ENCODE measurements around the gene ROBO3. TPM values are rescaled to one million over a fixed set of nuclear protein-coding genes. Genes with fewer than 3 reads are reported as not detected.

The ROBO3 gene
- total RNA-seq, 2 donors from 2014 or later = 18.0 to 30.6 TPM

GRCh38 chr11:124869856-124870387, 4.7 kb downstream of the ROBO3 start:
- Histone ChIP-seq H3K27ac (no peak overlapping the region), H3K4me1 (replicated peaks) (peaks cover 13% of the 10 kb centered on the region), H3K4me3 (no peak overlapping the region), H3K36me3 (no peaks in the 10 kb centered on the region), H3K9me3 (no peaks in the 10 kb centered on the region), H3K27me3 (replicated peaks; ENCODE audit: insufficient read depth) (peaks cover 32% of the 10 kb centered on the region)
- TF ChIP-seq POLR2AphosphoS5 (IDR thresholded peaks at IDR 0.05) = no peak
- no peak for TF ChIP-seq CTCF (IDR thresholded peaks at IDR 0.05)
- TF ChIP-seq POLR2A (IDR thresholded peaks at IDR 0.05) = no peak
- 53% methylated on average over 14 of the region's 14 CpGs for WGBS
- intact Hi-C loops (cut with DNase I) = no loop called here
- no peak for DNase-seq (ENCODE audit: low spot score)

- no peaks in the 10 kb centered on the region for H3K36me3 ChIP-seq
- intact Hi-C loops (cut with DNase I) = no loop called here
- no peak overlapping the region for H3K4me3 ChIP-seq
- WGBS = 53% methylated on average over 7 of the region's 7 CpGs
- TF ChIP-seq CTCF (IDR thresholded peaks at IDR 0.05) (no peak), POLR2A (IDR thresholded peaks at IDR 0.05) (no peak), POLR2AphosphoS5 (IDR thresholded peaks at IDR 0.05) (no peak)
- peaks cover 9% of the 10 kb centered on the region for H3K4me1 ChIP-seq (replicated peaks)
- H3K27me3 ChIP-seq (replicated peaks; ENCODE audit: insufficient read depth) = peaks cover 30% of the 10 kb centered on the region
- H3K27ac ChIP-seq = no peak overlapping the region
- DNase-seq (ENCODE audit: low spot score) = no peak
- H3K9me3 ChIP-seq = no peaks in the 10 kb centered on the region
These were observed 5.2 kb downstream of the ROBO3 start for GRCh38 chr11:124870430-124870829.

GRCh38 chr11:124872280-124872679, 7.0 kb downstream of the ROBO3 start:
- H3K9me3 ChIP-seq = no peaks in the 10 kb centered on the region
- H3K27ac ChIP-seq = no peak overlapping the region
- TF ChIP-seq POLR2A (IDR thresholded peaks at IDR 0.05) = no peak
- peaks cover 4% of the 10 kb centered on the region for H3K4me1 ChIP-seq (replicated peaks)
- DNase-seq (ENCODE audit: low spot score) = no peak
- intact Hi-C loops (cut with DNase I) = no loop called here
- no peaks in the 10 kb centered on the region for H3K36me3 ChIP-seq
- 39% methylated on average over 8 of the region's 8 CpGs for WGBS
- H3K27me3 ChIP-seq (replicated peaks; ENCODE audit: insufficient read depth) = peaks cover 21% of the 10 kb centered on the region
- H3K4me3 ChIP-seq = no peak overlapping the region

GRCh38 chr11:124872741-124873140, 7.5 kb downstream of the ROBO3 start:
- DNase-seq (ENCODE audit: low spot score) = no peak
- Histone ChIP-seq H3K4me3 (no peak overlapping the region), H3K9me3 (no peaks in the 10 kb centered on the region), H3K27me3 (replicated peaks; ENCODE audit: insufficient read depth) (peaks cover 21% of the 10 kb centered on the region), H3K36me3 (no peaks in the 10 kb centered on the region), H3K27ac (no peak overlapping the region), H3K4me1 (replicated peaks) (peaks cover 4% of the 10 kb centered on the region)
- TF ChIP-seq CTCF (IDR thresholded peaks at IDR 0.05) (no peak), POLR2AphosphoS5 (IDR thresholded peaks at IDR 0.05) (no peak), POLR2A (IDR thresholded peaks at IDR 0.05) (no peak)
- WGBS = 31% methylated on average over 9 of the region's 9 CpGs
- intact Hi-C loops (cut with DNase I) = no loop called here

GRCh38 chr11:124873951-124874350, 8.7 kb downstream of the ROBO3 start:
- Histone ChIP-seq H3K4me3 (no peak overlapping the region), H3K27ac (no peak overlapping the region), H3K4me1 (replicated peaks) (peaks cover under 1% of the 10 kb centered on the region), H3K27me3 (replicated peaks; ENCODE audit: insufficient read depth) (peaks cover 13% of the 10 kb centered on the region), H3K36me3 (no peaks in the 10 kb centered on the region), H3K9me3 (no peaks in the 10 kb centered on the region)
- TF ChIP-seq POLR2A (IDR thresholded peaks at IDR 0.05) (no peak), CTCF (IDR thresholded peaks at IDR 0.05) (no peak), POLR2AphosphoS5 (IDR thresholded peaks at IDR 0.05) (no peak)
- WGBS = 80% methylated on average over 8 of the region's 8 CpGs
- DNase-seq (ENCODE audit: low spot score) = no peak
- intact Hi-C loops (cut with DNase I) = no loop called here
